Right hindlimb (tissue), 1 donor: ENCODE results near the gene AHDC1.

Experiments
- DNase-seq: peaks from one replicate; pipeline ENCODE4 v3.0.0-alpha.2; 2018

AHDC1 gene

DNA sequence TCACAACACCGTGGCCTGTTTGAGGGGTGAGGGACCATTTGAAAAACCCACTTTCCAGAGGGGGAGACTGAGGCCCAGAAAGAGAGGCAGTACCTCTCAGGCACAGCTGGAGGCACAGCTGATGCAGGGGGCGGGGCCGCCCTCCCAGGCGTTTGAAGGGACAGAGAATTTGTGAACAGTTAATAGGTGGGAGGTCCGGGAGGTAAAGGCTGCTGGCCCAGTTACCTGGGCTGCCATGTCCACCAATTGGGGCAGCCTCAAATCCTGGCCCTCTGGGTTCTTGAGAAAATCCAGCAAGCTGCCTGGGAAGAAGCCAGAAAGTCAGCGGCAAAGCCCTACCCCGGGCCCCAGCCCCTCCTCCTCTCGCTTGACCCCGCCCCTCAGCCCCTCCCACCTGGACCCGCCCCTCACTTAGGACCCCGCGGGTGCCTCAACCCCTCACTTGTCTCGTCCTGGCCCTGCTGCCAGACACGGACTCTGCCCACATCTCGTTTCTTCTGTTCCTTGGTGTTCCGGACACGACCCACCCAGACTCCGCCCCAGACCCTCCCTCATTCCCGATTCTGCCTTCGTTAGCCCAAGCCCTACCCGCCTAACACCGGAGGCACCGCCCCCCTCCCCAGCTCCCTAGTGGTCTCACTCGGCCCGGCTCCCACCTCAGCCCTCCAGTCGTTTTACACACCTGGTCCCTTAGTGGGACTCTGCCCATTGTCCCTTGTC, 10.8 kb upstream of the AHDC1 start:
- no peak for DNase-seq

DNA sequence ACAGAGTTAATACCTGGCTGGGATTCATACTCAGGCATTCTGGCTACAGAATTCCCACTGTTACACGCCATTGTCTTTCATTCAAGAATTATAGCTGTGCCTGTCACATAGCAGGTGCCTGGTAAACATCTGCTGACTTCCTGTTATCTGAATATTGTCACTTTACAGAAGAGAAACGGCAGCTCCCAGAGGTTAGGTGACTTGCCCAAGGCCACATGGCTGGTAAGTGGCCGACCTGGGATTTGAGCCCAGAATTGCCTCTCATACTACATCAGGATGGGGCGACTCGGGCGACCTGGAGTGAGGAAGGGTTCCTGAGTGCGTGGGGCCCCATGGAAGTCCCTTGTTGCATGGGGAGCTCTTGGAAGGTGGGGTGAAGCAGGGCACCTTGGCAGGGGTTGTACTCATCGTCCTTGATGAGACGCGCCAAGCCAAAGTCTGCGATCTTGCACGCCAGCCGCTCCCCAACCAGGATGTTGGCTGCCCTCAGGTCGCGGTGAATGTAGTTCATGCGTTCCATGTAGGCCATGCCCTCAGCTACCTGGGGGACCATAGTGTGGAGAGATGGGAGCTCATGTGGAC, 10.2 kb upstream of the AHDC1 start:
- no peak for DNase-seq

DNA sequence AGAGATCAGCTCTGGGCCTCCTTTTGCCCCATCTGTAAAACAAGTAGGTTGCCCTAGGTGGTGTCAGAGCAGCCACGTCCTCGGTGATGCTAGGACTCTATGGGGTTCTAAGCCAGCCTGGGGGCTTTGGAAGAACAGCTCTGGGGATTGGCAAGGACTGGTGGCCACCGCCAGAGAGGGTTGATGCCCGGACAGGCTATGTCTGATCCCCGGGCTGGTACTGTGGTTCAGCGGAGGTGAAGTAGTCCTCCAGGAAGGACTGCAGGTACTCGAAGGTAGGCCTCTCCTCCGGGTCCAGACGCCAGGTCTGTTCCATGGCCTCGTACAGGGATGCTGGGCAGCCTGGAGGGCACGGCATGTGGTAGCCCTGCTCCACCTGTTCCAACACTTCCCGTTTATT, 8.8 kb upstream of the AHDC1 start:
- no peak for DNase-seq

DNA sequence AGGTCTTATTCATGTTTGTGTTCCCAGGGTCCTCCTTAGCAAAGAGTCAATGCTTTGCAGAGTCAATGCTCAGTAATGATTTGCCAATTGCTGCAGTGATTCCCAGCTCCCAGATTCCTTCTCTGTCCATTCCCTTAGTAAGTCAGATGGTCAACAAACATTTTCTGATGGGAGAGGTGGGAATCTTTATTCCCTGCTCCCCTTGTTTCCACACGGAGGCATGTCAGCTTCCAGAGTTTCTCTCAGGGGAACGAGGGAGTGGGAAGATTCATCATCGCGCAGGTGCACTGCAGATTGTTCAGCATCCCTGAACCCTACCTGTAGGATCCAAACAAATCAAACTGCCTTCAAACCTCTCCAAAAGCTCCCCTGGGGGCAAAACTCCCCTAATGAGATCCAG, 7.5 kb upstream of the AHDC1 start:
- no peak for DNase-seq

DNA sequence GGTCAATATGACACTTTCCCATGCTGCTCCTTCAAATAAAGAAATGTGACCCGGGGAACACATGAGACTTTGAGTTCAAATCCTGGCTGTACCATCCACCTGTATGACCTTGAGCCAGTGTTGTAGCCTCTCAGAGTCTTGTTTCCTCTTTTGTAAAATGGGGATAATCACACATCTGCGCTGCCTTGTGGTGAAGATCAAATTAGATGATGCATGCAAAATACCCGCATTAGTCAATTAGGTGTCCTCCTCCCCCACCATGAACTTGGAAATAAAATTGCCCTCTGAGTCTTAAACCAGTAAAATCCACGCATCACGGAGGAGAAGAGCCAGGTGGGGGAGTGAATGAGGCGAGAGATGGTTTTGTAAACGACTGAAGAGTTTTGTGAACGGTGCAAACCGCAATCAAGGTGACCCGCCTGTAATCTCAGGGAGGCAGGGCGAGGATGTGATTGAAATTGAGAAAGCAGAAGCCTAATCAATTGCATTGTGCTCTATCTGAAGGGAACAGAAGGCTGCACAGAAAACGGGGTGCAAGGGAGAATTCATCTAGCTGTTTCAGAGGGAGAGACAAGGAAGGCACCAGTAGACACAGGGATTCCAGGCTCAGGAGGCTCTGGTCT, 5.8 kb upstream of the AHDC1 start:
- DNase-seq = no peak

DNA sequence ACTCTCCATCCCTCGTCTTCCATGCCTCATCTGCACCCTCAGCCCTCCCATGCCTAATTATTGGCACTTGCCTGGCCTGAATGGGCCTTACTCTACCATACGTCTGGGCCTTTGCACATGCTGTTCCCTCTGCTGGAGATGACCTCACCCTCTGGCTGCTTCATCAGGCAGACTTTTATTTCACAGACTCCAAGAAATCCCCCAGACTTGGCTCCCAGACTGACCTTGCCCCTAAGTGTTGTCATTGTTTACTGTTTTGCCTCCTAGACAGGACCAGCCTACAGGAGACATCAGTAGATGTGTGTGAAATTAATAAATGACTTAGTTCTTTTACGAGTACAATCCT, 5.2 kb upstream of the AHDC1 start:
- no peak for DNase-seq

DNA sequence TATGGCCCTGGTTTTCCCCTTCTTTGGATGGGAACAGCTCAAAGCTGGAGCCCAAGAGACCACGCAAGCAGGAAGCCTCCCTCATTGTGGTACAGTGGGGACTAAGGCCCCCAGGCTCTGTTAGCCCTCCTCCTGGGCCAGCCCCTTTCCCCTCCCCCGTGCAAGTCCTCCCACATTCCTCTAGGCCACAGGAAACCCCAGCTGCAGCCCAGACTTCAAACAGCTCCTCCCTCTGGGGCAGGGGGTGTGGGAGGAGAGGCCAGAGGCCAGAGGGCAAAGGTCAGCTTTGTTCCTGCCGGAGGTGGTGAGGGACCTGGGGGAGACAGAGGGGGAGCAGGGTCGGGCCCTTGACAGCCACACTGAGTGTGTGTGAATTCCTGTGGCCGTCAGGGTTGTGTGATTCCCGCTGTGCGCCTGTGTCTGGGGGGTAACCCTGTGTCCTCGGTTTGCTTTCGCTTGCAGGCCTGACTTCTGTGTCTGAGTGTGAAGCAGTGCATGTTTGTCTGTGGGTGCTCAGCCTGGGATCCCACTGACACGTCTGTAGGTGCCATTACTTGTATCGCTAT, 3.4 kb upstream of the AHDC1 start:
- DNase-seq = peak; percentile 67

DNA sequence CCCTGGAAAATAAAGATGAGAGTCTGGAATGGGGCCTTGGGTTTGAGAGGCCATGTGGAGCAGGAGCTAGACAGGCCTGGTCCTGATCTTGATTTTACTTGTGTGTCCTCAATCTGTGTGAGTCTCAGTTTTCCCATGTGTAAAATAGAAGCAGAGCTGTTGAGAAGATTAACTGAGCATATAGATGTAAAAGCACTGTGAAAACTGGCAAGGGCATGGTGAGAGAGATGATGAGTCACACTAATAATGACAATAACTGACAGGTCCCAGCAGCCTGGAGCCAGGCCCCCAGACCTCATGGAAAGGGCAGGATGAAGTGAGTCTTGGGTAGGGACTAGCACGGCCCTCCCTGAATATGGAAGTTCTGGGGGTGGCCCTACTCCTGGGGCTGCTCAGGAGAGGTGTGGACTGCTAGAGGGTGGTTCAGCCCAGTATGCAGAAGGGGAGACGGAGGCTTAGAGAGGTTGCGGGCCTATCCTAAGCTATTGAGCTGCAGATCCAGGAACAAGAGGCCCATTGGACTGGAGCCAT, 2.8 kb upstream of the AHDC1 start:
- DNase-seq = no peak

DNA sequence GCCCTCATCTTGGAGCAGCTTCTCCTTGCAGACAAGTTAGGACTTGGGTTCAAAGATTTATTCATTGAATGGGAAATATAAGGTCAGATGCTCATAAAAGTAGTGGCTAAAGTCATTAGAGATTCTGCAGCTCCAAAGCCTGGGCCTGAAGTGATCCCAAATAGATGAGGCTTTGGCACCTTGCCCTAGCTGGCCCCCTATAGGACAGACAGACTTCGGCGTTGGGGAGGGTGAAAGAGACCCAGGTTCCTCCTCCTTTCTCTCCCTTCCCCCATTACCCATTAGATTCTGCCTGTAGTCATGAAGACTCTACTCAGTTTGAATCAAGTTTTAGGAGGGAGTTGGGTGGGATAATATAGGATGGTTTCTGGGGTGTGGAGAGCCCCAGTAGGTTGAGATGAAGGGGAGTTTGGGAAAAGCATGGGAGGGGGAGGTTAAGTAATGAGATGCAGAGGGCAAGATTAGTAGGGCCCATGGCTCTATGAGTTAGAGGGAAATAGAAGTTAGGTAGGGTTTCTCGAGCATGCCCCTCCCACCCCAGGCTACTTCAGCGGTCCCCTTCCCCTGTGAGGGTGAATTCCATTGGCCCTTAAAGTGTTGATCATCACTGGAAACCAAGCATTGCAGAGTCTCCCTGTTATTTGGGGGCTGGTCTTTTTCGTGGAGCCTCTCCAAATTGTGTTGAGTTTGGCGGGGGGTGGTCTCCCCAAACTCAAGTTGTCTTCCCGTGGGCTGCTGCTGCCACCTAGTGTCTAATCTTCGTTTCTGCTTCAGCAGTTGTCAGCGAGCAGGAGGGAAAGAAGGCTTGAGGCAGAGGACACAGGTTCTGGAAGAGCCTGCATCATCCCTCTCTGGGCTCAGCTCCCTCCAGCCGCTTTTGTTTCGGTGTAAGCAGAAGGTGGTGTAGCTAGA, 2.1 kb upstream of the AHDC1 start:
- DNase-seq = peak; percentile 78

DNA sequence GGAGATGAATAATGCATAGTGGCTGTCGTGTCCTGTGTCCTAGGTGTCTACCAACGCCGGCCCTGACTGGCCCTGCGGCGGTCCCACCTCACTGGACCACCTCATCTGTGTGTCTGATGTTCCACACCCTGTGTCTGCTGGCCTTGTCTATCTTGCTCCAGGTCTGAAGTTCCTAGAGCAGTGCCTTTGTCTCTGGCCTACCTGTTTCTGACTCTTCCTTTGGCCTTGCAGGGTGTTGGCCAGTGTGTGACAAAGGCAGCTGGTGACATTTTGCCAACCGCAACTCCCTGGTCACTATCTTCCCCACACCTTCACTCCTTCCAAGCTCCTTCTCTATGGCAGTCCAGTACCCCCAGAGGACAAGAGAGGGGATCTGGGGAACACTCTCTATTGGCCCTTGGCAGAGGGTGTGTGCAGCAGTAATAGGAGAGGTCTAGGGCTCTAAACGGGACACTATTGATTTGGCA, 1.4 kb upstream of the AHDC1 start:
- DNase-seq = no peak

DNA sequence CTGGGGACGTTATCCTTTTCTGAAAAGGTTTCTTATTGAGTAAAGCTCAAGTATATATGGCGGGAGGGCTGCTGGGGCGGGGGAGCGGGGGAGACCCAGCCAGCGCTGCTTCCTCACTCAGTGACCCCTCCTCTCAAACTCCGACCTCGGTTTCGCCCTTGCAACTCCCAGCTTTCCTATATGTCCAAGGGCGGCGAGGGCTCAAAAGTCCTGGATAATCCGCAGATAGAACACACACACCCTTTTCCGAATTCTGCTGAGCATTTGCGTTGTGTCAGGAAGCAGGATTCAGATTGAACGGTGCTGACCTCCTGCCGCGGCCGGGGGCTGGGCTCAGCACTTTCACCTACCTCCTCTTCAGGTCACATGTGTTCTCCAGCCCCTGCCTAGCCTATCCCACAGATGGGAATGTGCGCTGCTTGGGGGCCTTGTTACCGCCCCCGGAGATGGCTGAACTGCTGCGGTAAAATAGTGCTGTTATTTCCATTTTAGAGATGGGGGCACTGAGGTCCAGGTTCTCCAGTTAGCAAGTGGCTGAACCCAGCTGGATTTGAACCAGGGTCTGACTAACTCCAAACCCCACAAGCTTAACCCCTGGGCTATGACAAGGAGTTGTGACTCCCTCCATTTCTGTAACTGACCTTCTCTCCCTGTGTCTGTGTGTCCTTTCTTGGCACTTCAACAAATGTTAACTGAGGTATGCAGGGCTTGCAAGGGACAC, 795 bp upstream of the AHDC1 start:
- DNase-seq = peak; percentile 35

DNA sequence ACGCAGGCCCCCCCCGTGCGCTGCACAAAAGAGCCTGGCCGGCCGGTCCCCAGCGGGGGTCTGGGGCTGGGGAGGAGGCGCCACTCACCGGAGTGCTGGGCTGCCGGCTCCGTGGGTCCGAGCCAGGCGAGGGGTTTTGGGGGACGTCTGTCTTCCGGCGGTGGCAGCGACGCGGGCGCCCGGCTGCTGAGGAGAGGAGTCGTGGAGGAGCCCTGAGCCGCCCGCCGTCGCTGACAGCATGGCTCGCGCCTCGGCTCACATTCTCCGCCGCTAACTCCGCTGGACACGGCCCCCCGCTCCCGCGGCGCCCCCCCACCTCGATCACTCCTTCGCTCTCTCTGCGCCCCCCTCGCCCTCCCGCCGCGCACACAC, 649 bp downstream of the AHDC1 start:
- no peak for DNase-seq

DNA sequence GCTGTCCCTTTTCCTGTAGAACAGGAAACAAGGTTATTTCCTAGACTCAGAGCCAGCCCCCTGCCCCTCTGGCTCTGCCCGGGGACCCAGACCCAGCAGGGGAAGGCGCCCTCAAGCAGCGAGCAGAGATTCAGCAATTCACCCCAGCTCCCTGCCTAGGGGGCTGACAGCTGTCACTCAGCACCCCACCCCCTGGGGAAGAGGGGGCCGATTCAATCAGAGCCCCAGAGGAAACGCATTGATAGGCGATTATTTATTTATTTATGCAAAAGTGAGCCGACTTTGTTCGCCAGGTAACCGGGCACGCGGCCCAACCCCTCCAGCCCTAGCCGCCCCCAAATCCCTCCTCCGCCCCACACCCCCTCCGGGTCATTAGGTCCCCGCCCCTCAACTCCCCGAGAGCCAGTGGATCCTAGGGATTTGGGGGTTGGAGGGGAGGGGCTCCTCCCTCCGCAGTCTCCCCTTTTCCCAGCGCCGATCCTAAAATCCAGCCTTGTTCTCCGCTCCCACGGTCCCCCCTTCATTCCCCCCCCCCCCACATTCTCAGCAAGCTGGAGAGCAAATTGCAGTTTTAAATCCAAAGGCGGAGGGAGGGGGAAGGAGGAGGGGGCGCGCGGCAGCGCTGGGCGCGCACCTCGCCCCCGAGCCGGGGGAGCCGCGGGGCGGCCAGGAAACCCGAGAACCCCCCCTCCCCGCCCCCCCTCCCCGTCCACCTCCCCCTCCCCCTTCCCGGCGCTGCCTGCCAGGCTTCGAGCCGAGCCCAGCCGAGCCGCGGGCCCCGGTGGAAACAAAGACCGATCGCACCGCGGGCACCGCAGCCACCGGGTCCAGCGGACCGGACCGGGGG, 1.3 kb downstream of the AHDC1 start:
- DNase-seq = peak; percentile 84

DNA sequence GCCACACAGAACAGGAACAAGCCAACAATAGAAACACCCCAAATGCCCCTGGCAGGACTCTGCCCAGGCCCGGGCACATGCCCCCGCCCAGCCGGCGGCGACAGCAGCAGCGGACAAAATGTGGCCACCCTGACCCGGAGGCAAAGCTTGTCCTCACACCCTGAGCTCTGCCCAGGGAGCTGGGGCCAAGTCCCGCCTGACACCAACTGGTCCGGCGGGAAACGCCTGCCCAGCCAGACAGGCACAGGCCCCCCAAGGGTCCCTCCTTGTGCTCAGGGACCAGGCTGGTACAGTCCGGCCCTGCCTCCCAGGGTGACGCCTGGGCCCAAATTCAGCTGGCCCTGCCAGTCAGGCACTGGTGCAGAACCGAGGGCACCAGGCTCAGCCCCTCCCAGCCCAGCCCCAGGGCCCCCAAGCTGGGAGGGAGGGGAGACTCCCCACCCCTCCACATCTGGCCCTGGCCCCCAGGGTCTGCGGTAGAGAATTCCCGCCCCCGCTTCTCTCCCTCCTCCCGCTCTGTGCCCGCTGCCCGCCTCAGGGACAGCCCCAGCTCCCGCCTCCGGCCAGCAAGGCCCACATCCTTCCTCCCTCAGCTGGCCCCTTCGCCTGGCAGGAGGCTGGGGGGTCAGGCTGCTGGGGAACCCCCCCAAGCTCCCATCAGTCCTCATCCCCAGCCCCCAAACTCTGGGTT, 2.0 kb downstream of the AHDC1 start:
- DNase-seq = peak; percentile 86

DNA sequence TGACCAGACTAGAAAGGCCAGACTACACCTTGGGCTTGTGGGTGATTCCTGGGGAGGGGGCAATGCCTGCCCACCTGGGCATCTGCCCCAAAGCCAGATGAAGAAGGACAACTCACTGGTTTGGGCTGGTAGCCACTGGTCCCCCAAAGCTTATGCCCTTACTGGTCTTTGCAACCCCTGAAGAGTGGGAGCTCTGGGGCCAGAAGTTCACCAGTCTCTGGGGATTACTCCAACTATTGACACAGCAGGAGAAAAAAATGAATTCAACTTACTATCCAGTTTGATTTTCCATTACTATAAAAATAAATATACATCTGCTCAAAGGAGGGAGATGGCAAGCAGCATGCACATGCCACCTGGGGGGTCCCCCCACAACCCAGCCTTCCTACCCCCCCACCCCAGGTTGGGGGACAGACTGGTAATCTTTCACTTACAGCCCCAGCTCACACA, 2.6 kb downstream of the AHDC1 start:
- DNase-seq = no peak

DNA sequence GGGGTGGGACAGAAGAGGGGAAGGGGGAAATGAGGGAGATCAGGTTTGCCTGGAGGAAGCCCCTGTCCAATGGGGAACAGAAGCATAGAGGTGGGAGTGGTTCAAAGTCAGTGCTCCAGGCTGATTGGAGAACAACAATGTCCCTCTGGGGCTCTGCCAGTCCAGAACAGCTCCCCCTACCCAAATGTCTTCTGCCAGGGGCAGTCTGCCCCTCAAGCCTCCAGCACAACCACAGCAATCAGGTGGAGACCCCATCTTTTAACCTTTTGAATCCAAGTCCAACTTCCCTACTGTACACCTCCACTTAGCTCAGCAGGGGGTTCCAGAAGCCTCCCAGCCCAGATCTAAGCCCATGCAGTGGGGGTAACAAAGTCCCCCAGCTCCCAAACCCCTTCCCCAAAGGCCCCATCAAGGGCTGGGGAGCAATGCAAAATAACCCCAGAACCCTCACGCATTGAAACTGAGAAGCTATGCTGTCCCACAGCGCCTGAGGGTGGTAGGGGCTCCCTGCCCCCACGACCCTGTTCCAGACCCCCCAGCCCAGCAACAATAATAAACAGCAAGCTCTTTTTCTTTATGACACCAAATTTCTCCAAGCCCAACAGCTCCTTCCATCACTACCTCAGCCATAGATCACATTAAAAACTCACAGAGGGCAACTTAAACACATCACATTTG, 3.3 kb downstream of the AHDC1 start:
- DNase-seq = no peak

DNA sequence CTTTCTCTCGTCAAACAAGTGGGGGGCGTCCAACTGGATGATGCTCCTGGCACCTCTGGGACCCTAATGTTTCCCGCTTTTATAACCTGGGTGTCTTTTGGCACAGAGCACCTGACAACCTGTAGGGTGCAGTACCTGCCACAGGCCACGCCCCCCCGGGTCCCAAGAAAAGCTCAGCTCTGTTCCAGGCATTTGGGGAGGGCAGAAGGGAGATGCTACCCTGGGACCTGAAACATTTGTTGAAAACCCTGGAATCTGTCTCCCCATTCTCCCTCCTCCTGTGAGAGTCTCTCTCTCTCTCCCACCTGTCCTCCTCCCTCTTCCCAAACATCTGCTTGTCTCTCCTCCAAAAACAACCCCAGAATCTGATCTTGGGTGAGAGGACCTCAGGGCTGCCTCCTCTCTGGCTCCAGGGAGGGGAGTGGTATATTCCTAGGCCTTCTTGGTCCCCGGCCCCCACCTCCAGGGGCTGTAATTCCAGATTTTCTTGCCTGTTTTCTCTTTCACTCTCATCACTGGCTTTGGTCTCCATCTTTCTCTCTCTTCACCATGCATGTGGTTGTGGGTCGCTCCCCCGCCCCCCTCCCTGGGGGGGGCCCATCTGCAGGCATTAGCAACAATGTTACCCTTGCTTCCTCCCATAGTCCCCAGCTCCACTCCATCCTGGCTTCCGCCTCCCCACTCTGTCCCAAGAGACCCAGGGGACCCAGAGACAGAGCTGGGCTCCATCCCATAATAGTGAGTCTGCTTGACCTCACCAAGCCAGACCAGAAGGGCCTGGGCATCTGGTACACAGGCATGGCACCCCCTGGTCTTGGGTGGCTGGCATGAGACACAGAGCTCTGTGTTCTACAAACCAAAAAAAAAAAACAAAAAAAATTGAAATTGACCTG, 4.1 kb downstream of the AHDC1 start:
- DNase-seq = no peak

DNA sequence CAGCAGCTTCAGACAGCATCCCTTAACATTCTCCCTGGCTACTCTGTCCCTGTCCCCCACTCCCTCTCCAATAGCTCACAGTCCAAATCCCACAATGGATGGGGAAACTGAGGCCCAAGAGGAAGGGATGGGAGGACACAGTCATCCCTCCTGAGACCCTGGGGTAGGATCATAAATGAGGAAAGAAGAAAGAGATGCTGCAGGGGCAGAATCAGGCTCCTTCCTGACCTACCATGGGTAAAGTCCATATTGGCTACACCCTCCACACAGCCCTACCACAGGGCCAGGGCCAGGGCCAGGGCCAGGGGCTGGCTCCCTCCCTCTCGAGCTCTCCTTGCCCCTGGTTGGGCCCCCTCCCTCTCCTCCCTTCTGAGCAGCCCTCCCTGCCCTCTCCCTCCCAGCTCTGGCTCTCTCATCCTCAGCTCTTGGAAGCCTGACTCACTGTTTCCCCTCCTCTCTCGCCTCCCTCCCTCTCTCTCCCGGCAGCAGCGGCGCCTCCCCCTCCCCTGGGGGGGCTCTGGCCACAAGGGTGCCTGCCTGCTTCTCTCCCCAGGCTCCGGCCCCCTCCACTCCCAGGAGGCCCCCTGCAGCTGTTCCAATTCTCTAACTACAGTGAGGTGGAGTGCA, 4.9 kb downstream of the AHDC1 start:
- peak; percentile 87 for DNase-seq
